PC-3 (cell line): Measurements from ENCODE around the gene SIDT1.

Experiments
- CTCF ChIP-seq: fragments of 300-600 bp; sonication (generic); conservative IDR thresholded peaks from 2 replicates; pipeline ENCODE4 v1.5.1; 2017; ENCODE audit warnings: antibody characterized with exemption, low read depth, mild to moderate bottlenecking, low read length
- EZH2 ChIP-seq: fragments of 300-600 bp; sonication (generic); IDR thresholded peaks from one replicate; pipeline ENCODE4 v1.6.1; 2017; ENCODE audit warnings: antibody characterized with exemption, mild to moderate bottlenecking, low read length; ENCODE audit not compliant: unreplicated experiment
- EZH2phosphoT487 ChIP-seq: fragments of 300-600 bp; sonication (generic); IDR thresholded peaks from 2 replicates; pipeline ENCODE4 v1.6.1; 2018; ENCODE audit warnings: mild to moderate bottlenecking, antibody characterized with exemption, low read length, borderline replicate concordance

GRCh38 chr3:113548501-113548900, 16.1 kb downstream of the SIDT1 start:
- TF ChIP-seq CTCF (no peak), EZH2 (no peak), EZH2phosphoT487 (no peak)
